ENCODE results near the gene EPHA3.

DNA sequence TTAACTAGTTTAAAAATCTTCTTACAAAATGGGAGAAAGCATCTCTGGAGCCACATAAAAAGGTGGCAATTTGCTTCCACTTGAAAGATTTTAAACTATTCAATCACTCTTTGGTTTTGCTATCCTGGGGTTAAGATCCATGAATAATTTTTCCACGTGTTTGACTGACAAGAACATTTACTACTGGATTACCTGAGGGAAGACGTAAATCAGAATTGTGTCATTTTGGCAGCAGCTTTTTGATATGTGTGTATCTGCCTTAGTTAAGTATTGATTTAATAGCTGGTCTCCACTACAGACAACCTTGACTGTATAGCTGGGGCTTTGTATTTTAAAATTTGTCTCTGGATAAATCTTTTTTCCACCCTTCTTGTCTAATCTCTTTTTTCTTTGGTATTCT lies 228.3 kb downstream of the EPHA3 start:
- TF ChIP-seq, protein P1, sequence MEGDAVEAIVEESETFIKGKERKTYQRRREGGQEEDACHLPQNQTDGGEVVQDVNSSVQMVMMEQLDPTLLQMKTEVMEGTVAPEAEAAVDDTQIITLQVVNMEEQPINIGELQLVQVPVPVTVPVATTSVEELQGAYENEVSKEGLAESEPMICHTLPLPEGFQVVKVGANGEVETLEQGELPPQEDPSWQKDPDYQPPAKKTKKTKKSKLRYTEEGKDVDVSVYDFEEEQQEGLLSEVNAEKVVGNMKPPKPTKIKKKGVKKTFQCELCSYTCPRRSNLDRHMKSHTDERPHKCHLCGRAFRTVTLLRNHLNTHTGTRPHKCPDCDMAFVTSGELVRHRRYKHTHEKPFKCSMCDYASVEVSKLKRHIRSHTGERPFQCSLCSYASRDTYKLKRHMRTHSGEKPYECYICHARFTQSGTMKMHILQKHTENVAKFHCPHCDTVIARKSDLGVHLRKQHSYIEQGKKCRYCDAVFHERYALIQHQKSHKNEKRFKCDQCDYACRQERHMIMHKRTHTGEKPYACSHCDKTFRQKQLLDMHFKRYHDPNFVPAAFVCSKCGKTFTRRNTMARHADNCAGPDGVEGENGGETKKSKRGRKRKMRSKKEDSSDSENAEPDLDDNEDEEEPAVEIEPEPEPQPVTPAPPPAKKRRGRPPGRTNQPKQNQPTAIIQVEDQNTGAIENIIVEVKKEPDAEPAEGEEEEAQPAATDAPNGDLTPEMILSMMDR (IDR thresholded peaks at IDR 0.05): no peak
- no peak for TF ChIP-seq POLR2A (IDR thresholded peaks at IDR 0.05)
